ENCODE results near the gene DIP2A. TPM values are rescaled to one million over a fixed set of nuclear protein-coding genes. Genes with fewer than 3 reads are reported as not detected.

Gene DIP2A
- total and polyA plus RNA-seq, 2 of the 13 experiments (the other 11 are each of a cell fraction or from before 2014, with no cell fraction given), result 18.5 to 37.6 TPM

- no peak for TF ChIP-seq HNF1B (CRISPR knock-in tag; IDR thresholded peaks at IDR 0.05)
- no peak for TF ChIP-seq SOX5 (CRISPR knock-in tag; IDR thresholded peaks at IDR 0.05; ENCODE audit: borderline replicate concordance)
- no peak for TF ChIP-seq ZBTB38 (CRISPR knock-in tag; IDR thresholded peaks at IDR 0.05)
These were observed 95.3 kb downstream of the DIP2A start (continued) for GRCh38 chr21:46553993-46554392.

GRCh38 chr21:46554431-46555224 is 95.9 kb downstream of the DIP2A start:
- H3K4me2 ChIP-seq (ENCODE audit: low read depth, low read length), result no peak overlapping the region
- intact Hi-C loops (cut with micrococcal nuclease; ENCODE audit: unreplicated experiment) (no loop called here), in situ Hi-C loops (cut with HindIII; ENCODE audit: extremely low pct_ligation_motif_present, low pct_unique_long_range_greater_than_20kb) (no loop called here)
- peaks cover 8% of the 10 kb centered on the region for H3K4me1 ChIP-seq (ENCODE audit: insufficient read depth, low read length)
- no peaks in the 10 kb centered on the region for H3K27me3 ChIP-seq (ENCODE audit: control insufficient read depth in 1 of 2, insufficient read depth in 2 of 2, low read length in 2 of 2)
- ATAC-seq, result no peak; the same call in 2 of the 3 replicates
- CTCF ChIA-PET (ENCODE audit: low intra/inter-chr PET ratio, low total read pairs), result no interaction called here
- TF ChIP-seq NFAT5 (CRISPR knock-in tag; IDR thresholded peaks at IDR 0.05), result no peak
- 100% methylated on average over 13 of the region's 30 CpGs for WGBS (ENCODE audit: low lambda C conversion rate)
- no peak overlapping the region for H3K4me3 ChIP-seq (replicated peaks in 1 of 3; ENCODE audit: insufficient read depth in 1 of 3, low read depth in 2 of 3, low read length in 3 of 3)
- POLR2A ChIA-PET, result no interaction called here
- H4K20me1 ChIP-seq (ENCODE audit: insufficient read depth, low read length), result no peaks in the 10 kb centered on the region
- H3K79me2 ChIP-seq (ENCODE audit: insufficient read depth, low read length), result no peaks in the 10 kb centered on the region
- no TSS peak for BruUV-seq (replicated peaks)
- DNase-seq (ENCODE audit: low spot score), result no peak
- peaks cover 4 to 17% of the 10 kb centered on the region in 2 experiments; a peak in 4 of 5 replicates for H3K36me3 ChIP-seq (replicated peaks in 1 of 2; ENCODE audit: control insufficient read depth in 1 of 2, insufficient read depth in 2 of 2, low read length in 2 of 2)
- H3K27ac ChIP-seq (ENCODE audit: extremely low read length, insufficient read depth, low read length), result no peak overlapping the region
- no peak overlapping the region for H3K9ac ChIP-seq (ENCODE audit: insufficient read depth, low read depth, low read length)
- H2AFZ ChIP-seq (ENCODE audit: low read length), result no peak overlapping the region
- no peak for FAIRE-seq
- no peaks in the 10 kb centered on the region for H3K9me3 ChIP-seq (ENCODE audit: low read length)

All from HepG2 (cell line).